ENCODE measurements around the gene RSPH6A.

DNA sequence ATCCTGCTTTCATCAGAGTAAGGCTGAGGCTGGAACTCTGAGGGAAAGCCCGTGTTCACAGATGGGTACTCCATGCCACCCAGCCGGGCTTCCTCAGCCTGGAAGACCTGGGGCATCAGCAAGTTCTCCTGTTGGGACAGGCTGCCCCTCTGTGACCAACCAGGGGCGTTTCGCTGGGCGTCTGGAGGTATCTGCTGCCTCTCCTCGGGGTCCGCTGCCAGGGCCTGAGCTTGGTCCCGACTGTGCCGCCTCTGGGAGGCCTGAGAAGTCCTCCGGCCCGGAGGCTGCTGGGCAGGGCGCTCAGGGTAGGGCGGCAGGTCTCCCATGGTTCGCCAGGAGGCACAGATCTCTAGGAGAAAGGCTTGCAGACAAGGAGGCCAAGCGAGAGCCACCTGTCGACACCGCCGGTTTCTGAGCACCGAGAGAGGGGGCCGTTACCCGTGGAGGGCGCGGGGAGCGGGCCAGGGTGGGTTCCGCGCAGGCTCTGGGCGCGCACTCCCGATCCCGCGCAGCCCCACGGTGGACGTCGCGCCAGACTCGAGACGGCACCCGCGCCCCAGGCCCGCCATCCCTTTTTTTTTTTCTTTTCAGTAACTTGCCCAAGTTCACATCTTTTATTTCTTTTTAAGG is at the start of gene RSPH6A:
- TF ChIP-seq, protein P1, sequence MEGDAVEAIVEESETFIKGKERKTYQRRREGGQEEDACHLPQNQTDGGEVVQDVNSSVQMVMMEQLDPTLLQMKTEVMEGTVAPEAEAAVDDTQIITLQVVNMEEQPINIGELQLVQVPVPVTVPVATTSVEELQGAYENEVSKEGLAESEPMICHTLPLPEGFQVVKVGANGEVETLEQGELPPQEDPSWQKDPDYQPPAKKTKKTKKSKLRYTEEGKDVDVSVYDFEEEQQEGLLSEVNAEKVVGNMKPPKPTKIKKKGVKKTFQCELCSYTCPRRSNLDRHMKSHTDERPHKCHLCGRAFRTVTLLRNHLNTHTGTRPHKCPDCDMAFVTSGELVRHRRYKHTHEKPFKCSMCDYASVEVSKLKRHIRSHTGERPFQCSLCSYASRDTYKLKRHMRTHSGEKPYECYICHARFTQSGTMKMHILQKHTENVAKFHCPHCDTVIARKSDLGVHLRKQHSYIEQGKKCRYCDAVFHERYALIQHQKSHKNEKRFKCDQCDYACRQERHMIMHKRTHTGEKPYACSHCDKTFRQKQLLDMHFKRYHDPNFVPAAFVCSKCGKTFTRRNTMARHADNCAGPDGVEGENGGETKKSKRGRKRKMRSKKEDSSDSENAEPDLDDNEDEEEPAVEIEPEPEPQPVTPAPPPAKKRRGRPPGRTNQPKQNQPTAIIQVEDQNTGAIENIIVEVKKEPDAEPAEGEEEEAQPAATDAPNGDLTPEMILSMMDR (IDR thresholded peaks at IDR 0.05) = no peak
- TF ChIP-seq POLR2A (IDR thresholded peaks at IDR 0.05) (no peak), POLR2AphosphoS5 (IDR thresholded peaks at IDR 0.05) (no peak)

All from prostate gland (tissue), 2 donors.